ENCODE measurements around the gene EIF4E3.

The EIF4E3 gene

DNA sequence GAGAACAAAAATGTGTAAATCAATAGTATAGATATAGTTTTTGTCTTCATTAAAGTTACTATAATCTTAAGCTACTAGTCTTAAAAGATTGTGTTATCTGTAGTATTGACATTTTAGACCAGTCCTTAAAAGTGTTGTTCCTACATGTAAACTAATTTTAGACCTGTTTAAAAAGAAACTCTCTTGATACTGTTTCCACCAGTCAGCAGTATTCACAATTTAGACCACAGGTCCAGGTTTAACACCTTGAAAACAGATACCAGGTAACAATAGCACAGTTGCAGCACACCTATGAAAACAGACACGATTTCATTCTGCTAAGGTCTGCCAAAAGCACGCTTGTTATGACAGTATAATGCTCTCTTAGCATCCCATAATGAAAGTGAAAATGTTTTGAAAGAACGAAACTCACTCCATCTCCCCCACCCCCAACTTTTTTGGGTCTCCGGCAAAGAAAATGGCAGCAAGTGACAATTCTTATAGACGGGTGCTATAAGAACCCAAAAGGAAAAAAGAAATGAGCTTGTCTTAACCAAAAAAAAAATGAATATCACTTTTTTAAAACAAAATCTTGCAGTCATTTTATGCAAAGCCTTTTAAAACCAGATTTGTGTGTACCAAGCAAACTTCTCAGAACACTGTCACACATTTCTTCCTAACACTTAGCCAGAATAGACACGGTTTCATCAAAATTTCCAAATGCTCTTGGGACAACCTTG lies 1.6 kb downstream of the EIF4E3 start:
- H3K27ac ChIP-seq = no peak overlapping the region
- TF ChIP-seq, protein P1, sequence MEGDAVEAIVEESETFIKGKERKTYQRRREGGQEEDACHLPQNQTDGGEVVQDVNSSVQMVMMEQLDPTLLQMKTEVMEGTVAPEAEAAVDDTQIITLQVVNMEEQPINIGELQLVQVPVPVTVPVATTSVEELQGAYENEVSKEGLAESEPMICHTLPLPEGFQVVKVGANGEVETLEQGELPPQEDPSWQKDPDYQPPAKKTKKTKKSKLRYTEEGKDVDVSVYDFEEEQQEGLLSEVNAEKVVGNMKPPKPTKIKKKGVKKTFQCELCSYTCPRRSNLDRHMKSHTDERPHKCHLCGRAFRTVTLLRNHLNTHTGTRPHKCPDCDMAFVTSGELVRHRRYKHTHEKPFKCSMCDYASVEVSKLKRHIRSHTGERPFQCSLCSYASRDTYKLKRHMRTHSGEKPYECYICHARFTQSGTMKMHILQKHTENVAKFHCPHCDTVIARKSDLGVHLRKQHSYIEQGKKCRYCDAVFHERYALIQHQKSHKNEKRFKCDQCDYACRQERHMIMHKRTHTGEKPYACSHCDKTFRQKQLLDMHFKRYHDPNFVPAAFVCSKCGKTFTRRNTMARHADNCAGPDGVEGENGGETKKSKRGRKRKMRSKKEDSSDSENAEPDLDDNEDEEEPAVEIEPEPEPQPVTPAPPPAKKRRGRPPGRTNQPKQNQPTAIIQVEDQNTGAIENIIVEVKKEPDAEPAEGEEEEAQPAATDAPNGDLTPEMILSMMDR (conservative IDR thresholded peaks at IDR 0.05) = no peak

DNA sequence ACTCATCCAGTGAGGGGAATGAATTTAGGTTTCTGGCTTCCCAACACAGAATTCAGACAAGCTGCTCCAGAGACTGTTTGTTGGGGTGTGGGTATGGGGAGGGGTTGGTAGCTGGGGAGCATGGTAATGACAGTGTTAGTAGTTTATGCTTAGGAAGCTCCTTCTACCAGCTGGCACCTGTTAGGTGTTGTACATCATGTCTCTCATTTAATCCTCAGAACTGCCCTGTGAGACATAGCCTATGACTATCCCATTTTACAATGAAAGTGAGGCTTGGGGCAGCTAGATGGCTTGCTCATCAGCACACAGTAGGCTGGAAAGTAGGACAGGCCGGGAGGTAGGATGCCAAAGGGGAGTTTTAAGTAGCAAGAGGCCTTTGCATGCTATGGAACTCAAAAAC lies 2.5 kb downstream of the EIF4E3 start:
- TF ChIP-seq, protein P1 (conservative IDR thresholded peaks at IDR 0.05) = no peak
- no peak overlapping the region for H3K27ac ChIP-seq

GRCh38 chr3:71721651-71722157 lies 3.5 kb downstream of the EIF4E3 start:
- TF ChIP-seq, protein P1 (conservative IDR thresholded peaks at IDR 0.05) = no peak
- no peak overlapping the region for H3K27ac ChIP-seq

DNA sequence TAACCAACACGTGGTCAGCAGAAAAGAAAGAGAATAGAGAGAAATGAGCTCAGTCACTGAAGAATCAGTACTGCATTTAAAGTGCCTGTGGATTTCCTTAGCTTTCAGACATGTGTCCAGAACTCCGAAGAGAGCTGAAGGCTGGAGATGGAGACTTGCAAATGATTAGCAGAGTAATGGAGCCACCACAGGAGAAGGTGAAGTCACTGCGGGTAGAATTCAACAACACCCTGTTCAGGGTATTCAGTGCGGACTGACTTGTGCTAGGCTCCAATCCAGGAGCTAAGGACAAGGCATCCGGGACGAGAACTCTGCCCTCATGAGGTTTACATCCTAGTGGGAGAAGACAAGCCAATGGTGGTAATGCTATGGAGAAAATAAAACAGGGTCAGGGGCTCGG lies 4.2 kb downstream of the EIF4E3 start:
- TF ChIP-seq, protein P1 (conservative IDR thresholded peaks at IDR 0.05) = no peak

GRCh38 chr3:71718072-71718471 lies 7.1 kb downstream of the EIF4E3 start:
- TF ChIP-seq, protein P1 (conservative IDR thresholded peaks at IDR 0.05) = no peak
- H3K27ac ChIP-seq = no peak overlapping the region

More for the DNA sequence above, 4.2 kb downstream of the EIF4E3 start:
- H3K27ac ChIP-seq = no peak overlapping the region

DNA sequence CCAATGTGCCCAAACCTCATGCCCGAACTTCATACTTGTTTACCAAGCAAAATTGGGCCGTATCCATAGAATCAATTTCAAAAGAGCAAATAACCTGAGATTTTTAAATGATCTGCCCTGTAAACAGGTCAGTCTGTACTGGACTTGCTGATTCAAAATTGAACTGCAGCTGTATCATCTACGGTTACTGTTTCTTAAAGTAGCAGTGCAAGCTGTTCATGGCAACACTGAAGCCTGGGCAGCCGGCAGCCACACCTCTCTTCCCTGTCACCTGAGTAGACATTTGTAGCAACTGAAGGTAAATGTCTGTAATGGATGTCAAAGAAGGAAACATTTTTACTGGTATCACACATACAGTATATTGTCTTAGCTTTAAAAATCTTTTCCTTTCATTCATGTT lies 10.6 kb downstream of the EIF4E3 start:
- TF ChIP-seq, protein P1 (conservative IDR thresholded peaks at IDR 0.05) = no peak
- H3K27ac ChIP-seq = no peak overlapping the region

GRCh38 chr3:71713041-71713440 lies 12.2 kb downstream of the EIF4E3 start:
- H3K27ac ChIP-seq = no peak overlapping the region
- TF ChIP-seq, protein P1 (conservative IDR thresholded peaks at IDR 0.05) = no peak
